SK-N-SH (cell line): ENCODE measurements around the gene DDAH1. TPM values are rescaled to one million over a fixed set of nuclear protein-coding genes. Genes with fewer than 3 reads are reported as not detected.

Experiments
- CTCF ChIA-PET: fragments of 300-600, 350-600 bp; formaldehyde crosslinking; extraction: SDS; loops from one replicate; lab custom pipeline; 2021; lab: Yijun Ruan, JAX
- POLR2A ChIA-PET: fragments of 350-600 bp; sonication (Branson Sonifier 250); formaldehyde crosslinking; extraction: SDS; loops from one replicate; lab custom pipeline; 2020; ENCODE audit warnings: antibody characterized with exemption, inconsistent platforms; lab: Yijun Ruan, JAX
- DNase-seq: peaks from one replicate; pipeline ENCODE4 v3.0.0; 2012
- H2AFZ ChIP-seq: fragments of 200-600 bp; sonication (generic); 2 replicates; pipeline ENCODE4 v1.8.1; 2016; ENCODE audit warnings: antibody characterized with exemption, mild to moderate bottlenecking, low read depth
- H3F3A ChIP-seq: fragments of 200-600 bp; sonication (generic); replicated peaks from 2 replicates; pipeline ENCODE3; 2016; ENCODE audit warnings: antibody characterized with exemption, mild to moderate bottlenecking; ENCODE audit not compliant: insufficient read depth
- H3K27ac ChIP-seq, 2 experiments: fragments of 200-500 bp in 1 of 2; fragments of 200-600 bp in 1 of 2; sonication (Bioruptor generic) in 1 of 2; sonication (generic), shearing (Covaris generic) in 1 of 2; 2 replicates each; pipeline versions ENCODE4 v1.5.1 to v1.6.1; 2014 to 2016; ENCODE audit warnings: low read depth in 2 of 2, inconsistent platforms in 1 of 2, low read length in 1 of 2, mild to moderate bottlenecking in 1 of 2, mixed read lengths in 1 of 2
- H3K27me3 ChIP-seq: fragments of 200-600 bp; sonication (generic), shearing (Covaris generic); 2 replicates; pipeline ENCODE4 v1.6.1; 2016; ENCODE audit warnings: mixed run types; ENCODE audit not compliant: insufficient read depth
- H3K36me3 ChIP-seq, 2 experiments: fragments of 200-500 bp in 1 of 2; fragments of 200-600 bp in 1 of 2; sonication (Bioruptor generic) in 1 of 2; sonication (generic) in 1 of 2; replicated peaks in 1 of 2; 2 replicates each; pipeline versions ENCODE3 to v1.5.1; 2014 to 2016; ENCODE audit warnings: low read length in 1 of 2, mild to moderate bottlenecking in 1 of 2; ENCODE audit not compliant: insufficient read depth in 2 of 2, control insufficient read depth in 1 of 2
- H3K4me1 ChIP-seq, 2 experiments: fragments of 200-500 bp in 1 of 2; fragments of 200-600 bp in 1 of 2; sonication (Bioruptor generic) in 1 of 2; sonication (generic), shearing (Covaris generic) in 1 of 2; 2 replicates each; pipeline versions ENCODE4 v1.5.1 to v1.6.1; 2014 to 2016; ENCODE audit warnings: low read depth in 1 of 2, low read length in 1 of 2, mixed run types in 1 of 2; ENCODE audit not compliant: insufficient read depth in 2 of 2, control insufficient read depth in 1 of 2
- H3K4me2 ChIP-seq: fragments of 200-600 bp; sonication (generic), shearing (Covaris generic); 2 replicates; pipeline ENCODE4 v1.6.1; 2017; ENCODE audit warnings: mixed run types
- H3K4me3 ChIP-seq, 2 experiments: fragments of 200-500 bp in 1 of 2; fragments of 200-600 bp in 1 of 2; sonication (Bioruptor generic) in 1 of 2; sonication (generic), shearing (Covaris generic) in 1 of 2; 2 replicates each; pipeline versions ENCODE4 v1.5.1 to v1.8.1; 2014 to 2016; ENCODE audit warnings: low read depth in 2 of 2, inconsistent platforms in 1 of 2, low read length in 1 of 2, mild to moderate bottlenecking in 1 of 2, mixed read lengths in 1 of 2, moderate library complexity in 1 of 2
- H3K79me2 ChIP-seq: fragments of 200-600 bp; sonication (generic); 2 replicates; pipeline ENCODE4 v1.8.1; 2017; ENCODE audit warnings: mild to moderate bottlenecking; ENCODE audit not compliant: insufficient read depth
- H3K9ac ChIP-seq: fragments of 200-600 bp; sonication (generic); 2 replicates; pipeline ENCODE4 v1.6.1; 2017; ENCODE audit warnings: mixed run types
- H3K9me2 ChIP-seq: fragments of 200-600 bp; sonication (generic); 2 replicates; pipeline ENCODE4 v1.6.1; 2017; ENCODE audit warnings: mixed run types
- H3K9me3 ChIP-seq: fragments of 200-600 bp; sonication (generic); 2 replicates; pipeline ENCODE4 v1.6.1; 2017; ENCODE audit warnings: mixed run types, mild to moderate bottlenecking, moderate library complexity
- H4K20me1 ChIP-seq: fragments of 200-600 bp; sonication (generic); 2 replicates; pipeline ENCODE4 v1.6.1; 2017; ENCODE audit warnings: mild to moderate bottlenecking, mixed run types; ENCODE audit not compliant: insufficient read depth
- FOXJ3 ChIP-seq: sonication (generic); formaldehyde crosslinking; IDR thresholded peaks from 2 replicates; pipeline ENCODE4 v1.5.1; 2020; ENCODE audit warnings: mild to moderate bottlenecking, missing genetic modification reagents
- GATA2 ChIP-seq: sonication (generic); formaldehyde crosslinking; IDR thresholded peaks from 2 replicates; pipeline ENCODE4 v1.5.0; 2020; ENCODE audit warnings: mild to moderate bottlenecking, missing genetic modification reagents
- JUND ChIP-seq: IDR thresholded peaks from 2 replicates; pipeline ENCODE4 v1.4.0; 2012
- MEF2A ChIP-seq: IDR thresholded peaks from 2 replicates; pipeline ENCODE4 v1.4.0; 2012; ENCODE audit warnings: low read depth, borderline replicate concordance
- MXI1 ChIP-seq: IDR thresholded peaks from 2 replicates; pipeline ENCODE4 v1.6.1; 2012; ENCODE audit warnings: mild to moderate bottlenecking, low read depth, low read length, improper control_type of control experiment
- POLR2AphosphoS5 ChIP-seq: IDR thresholded peaks from 2 replicates; pipeline ENCODE4 v1.6.1; 2012; ENCODE audit warnings: low read depth, low read length
- RAD21 ChIP-seq: IDR thresholded peaks from 2 replicates; pipeline ENCODE4 v1.6.1; 2012; ENCODE audit warnings: mild to moderate bottlenecking, low read length
- RXRA ChIP-seq: IDR thresholded peaks from 2 replicates; pipeline ENCODE4 v1.4.0; 2012; ENCODE audit warnings: low read depth, mild to moderate bottlenecking, borderline replicate concordance
- SIN3A ChIP-seq: IDR thresholded peaks from 2 replicates; pipeline ENCODE4 v1.6.1; 2012; ENCODE audit warnings: low read depth, mild to moderate bottlenecking, low read length, moderate library complexity, borderline replicate concordance
- SMC3 ChIP-seq: IDR thresholded peaks from 2 replicates; pipeline ENCODE4 v1.6.1; 2012; ENCODE audit warnings: low read depth, low read length, improper control_type of control experiment
- TAF1 ChIP-seq: IDR thresholded peaks from 2 replicates; pipeline ENCODE4 v1.6.1; 2012; ENCODE audit warnings: low read depth, mild to moderate bottlenecking, low read length, moderate library complexity, borderline replicate concordance
- WGBS: methylation state at CpG from one replicate; pipeline ENCODE4 v1.1.6; 2017; ENCODE audit warnings: low lambda C conversion rate; 5-methylcytosine and 5-hydroxymethylcytosine counted together
- polyA plus RNA-seq, 3 experiments: library from polyadenylated mRNA; depleted of rRNA; stranded (reverse); fragments of >200 nt; gene quantifications; 2 replicates each; pipeline ENCODE4 v1.2.3, GENCODE V29; 2012
- TF ChIP-seq, protein P1 (sequence below): IDR thresholded peaks from 2 replicates; pipeline ENCODE4 v1.4.0; 2012; ENCODE audit warnings: low read depth
- TF ChIP-seq, protein P2 (sequence below): fragments of 150-350 bp; IDR thresholded peaks from 2 replicates; pipeline ENCODE4 v1.6.1; 2016; ENCODE audit warnings: mild to moderate bottlenecking, low read depth, low read length
- TF ChIP-seq, protein P3 (sequence below): IDR thresholded peaks from 2 replicates; pipeline ENCODE4 v1.4.0; 2012; ENCODE audit warnings: low read depth, borderline replicate concordance
- TF ChIP-seq, protein P4 (sequence below): fragments of 150-350 bp; IDR thresholded peaks from 2 replicates; pipeline ENCODE4 v1.6.1; 2017; ENCODE audit warnings: antibody characterized with exemption, low read length, low read depth, borderline replicate concordance
- TF ChIP-seq, protein P5 (sequence below): fragments of 200-600 bp; sonication (generic); IDR thresholded peaks from 2 replicates; pipeline ENCODE4 v1.6.1; 2017; ENCODE audit warnings: antibody characterized with exemption, mild to moderate bottlenecking, moderate library complexity

The DDAH1 gene
- polyA plus RNA-seq, 1 of the 3 experiments (the other 2 are of a cell fraction): 64.3 TPM

DNA sequence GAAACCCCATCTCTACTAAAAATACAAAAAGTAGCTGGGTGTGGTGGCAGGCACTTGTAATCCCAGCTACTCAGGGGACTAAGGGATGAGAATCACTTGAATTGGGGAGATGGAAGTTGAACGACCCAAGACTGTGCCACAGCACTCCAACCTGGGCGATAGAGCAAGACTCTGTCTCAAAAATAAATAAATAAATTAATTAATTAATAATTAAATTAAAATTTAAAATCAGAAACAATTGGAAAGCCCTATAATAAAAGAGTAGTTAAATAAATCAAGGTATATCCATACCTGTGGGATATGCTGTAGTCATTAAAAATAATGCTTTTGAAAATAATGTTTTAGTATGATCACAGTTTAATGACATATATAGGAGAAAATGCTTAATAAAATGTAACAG lies 15.6 kb upstream of the DDAH1 start (continued):
- TF ChIP-seq TAF1: no peak

DNA sequence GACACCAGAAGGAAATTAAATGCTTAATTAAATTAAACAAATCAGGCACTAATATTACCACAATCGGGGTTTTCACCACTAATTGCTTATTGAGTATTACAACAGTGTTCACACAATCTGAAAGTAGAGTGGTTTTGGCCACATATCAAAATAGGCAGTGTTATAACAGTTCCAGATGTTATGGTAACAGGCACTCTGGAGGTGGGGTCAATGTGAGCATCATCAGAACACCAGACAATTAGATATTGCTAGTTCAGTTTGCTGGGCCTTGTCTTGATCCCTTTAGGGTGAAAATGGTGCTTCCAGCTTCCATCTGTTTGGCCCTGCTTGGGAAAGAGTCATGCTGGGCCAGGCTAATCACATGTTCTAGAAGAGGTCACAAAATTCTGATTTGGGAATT lies 14.5 kb upstream of the DDAH1 start:
- H3K4me1 ChIP-seq: peaks cover 0 to 4% of the 10 kb centered on the region in 2 experiments; a peak in 1 of 4 replicates
- H3K27me3 ChIP-seq: no peaks in the 10 kb centered on the region
- WGBS: 8% methylated on average over 1 of the region's 1 CpG
- peaks cover 7 to 13% of the 10 kb centered on the region in 2 experiments for H3K36me3 ChIP-seq
- H3K9me3 ChIP-seq: no peaks in the 10 kb centered on the region
- POLR2A ChIA-PET: no interaction called here
- TF ChIP-seq SIN3A (no peak), FOXJ3 (CRISPR knock-in tag) (no peak), MXI1 (no peak), RXRA (no peak), GATA2 (CRISPR knock-in tag) (no peak), SMC3 (no peak), MEF2A (no peak), TAF1 (no peak), RAD21 (no peak), JUND (no peak), POLR2AphosphoS5 (no peak)
- TF ChIP-seq, protein P1, sequence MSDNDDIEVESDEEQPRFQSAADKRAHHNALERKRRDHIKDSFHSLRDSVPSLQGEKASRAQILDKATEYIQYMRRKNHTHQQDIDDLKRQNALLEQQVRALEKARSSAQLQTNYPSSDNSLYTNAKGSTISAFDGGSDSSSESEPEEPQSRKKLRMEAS: no peak
- TF ChIP-seq, protein P2, sequence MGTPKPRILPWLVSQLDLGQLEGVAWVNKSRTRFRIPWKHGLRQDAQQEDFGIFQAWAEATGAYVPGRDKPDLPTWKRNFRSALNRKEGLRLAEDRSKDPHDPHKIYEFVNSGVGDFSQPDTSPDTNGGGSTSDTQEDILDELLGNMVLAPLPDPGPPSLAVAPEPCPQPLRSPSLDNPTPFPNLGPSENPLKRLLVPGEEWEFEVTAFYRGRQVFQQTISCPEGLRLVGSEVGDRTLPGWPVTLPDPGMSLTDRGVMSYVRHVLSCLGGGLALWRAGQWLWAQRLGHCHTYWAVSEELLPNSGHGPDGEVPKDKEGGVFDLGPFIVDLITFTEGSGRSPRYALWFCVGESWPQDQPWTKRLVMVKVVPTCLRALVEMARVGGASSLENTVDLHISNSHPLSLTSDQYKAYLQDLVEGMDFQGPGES: no peak
- TF ChIP-seq, protein P3, sequence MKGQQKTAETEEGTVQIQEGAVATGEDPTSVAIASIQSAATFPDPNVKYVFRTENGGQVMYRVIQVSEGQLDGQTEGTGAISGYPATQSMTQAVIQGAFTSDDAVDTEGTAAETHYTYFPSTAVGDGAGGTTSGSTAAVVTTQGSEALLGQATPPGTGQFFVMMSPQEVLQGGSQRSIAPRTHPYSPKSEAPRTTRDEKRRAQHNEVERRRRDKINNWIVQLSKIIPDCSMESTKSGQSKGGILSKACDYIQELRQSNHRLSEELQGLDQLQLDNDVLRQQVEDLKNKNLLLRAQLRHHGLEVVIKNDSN: no peak
- TF ChIP-seq, protein P4, sequence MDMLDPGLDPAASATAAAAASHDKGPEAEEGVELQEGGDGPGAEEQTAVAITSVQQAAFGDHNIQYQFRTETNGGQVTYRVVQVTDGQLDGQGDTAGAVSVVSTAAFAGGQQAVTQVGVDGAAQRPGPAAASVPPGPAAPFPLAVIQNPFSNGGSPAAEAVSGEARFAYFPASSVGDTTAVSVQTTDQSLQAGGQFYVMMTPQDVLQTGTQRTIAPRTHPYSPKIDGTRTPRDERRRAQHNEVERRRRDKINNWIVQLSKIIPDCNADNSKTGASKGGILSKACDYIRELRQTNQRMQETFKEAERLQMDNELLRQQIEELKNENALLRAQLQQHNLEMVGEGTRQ: no peak
- TF ChIP-seq, protein P5, sequence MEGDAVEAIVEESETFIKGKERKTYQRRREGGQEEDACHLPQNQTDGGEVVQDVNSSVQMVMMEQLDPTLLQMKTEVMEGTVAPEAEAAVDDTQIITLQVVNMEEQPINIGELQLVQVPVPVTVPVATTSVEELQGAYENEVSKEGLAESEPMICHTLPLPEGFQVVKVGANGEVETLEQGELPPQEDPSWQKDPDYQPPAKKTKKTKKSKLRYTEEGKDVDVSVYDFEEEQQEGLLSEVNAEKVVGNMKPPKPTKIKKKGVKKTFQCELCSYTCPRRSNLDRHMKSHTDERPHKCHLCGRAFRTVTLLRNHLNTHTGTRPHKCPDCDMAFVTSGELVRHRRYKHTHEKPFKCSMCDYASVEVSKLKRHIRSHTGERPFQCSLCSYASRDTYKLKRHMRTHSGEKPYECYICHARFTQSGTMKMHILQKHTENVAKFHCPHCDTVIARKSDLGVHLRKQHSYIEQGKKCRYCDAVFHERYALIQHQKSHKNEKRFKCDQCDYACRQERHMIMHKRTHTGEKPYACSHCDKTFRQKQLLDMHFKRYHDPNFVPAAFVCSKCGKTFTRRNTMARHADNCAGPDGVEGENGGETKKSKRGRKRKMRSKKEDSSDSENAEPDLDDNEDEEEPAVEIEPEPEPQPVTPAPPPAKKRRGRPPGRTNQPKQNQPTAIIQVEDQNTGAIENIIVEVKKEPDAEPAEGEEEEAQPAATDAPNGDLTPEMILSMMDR: no peak
- no peak overlapping the region for H2AFZ ChIP-seq
- H3K4me2 ChIP-seq: no peak overlapping the region
- CTCF ChIA-PET: interaction anchor here (0.9 kb wide), 1 partner anchor 10 kb away, joined by 3 read pairs; no protein-coding TSS in a partner anchor
- no peaks in the 10 kb centered on the region for H3F3A ChIP-seq
- no peaks in the 10 kb centered on the region for H4K20me1 ChIP-seq
- DNase-seq: peak; percentile 52
- H3K9me2 ChIP-seq: no peaks in the 10 kb centered on the region
- H3K4me3 ChIP-seq: no peak overlapping the region
- H3K9ac ChIP-seq: no peak overlapping the region
- H3K27ac ChIP-seq: peak overlapping the region in 1 of 2 experiments; percentile 56; a peak in 1 of 4 replicates
- H3K79me2 ChIP-seq: peaks cover 26% of the 10 kb centered on the region; the same call in 1 of the 2 replicates
